ENCODE measurements around the gene ESYT3.
"Not testable (repeated sequence)": the region's sequence is repeated elsewhere in the genome, so short reads cannot be mapped to it uniquely, and the experiment has no call there.

ESYT3 gene

GRCh38 chr3:138496436-138496835, 62.0 kb downstream of the ESYT3 start:
- DNase-seq: no peak

- no peak for DNase-seq
Observed at GRCh38 chr3:138497021-138497420, 62.6 kb downstream of the ESYT3 start.

GRCh38 chr3:138497851-138498250, 63.4 kb downstream of the ESYT3 start:
- no peak for DNase-seq

- DNase-seq: no peak
Observed at GRCh38 chr3:138498991-138499390, 64.6 kb downstream of the ESYT3 start.

GRCh38 chr3:138507524-138507923, 73.1 kb downstream of the ESYT3 start:
- DNase-seq: no peak

- no peak for DNase-seq
Observed at GRCh38 chr3:138509586-138509985, 75.2 kb downstream of the ESYT3 start.

- DNase-seq: no peak
Observed at GRCh38 chr3:138511945-138512344, 77.5 kb downstream of the ESYT3 start.

- no peak for DNase-seq
Observed at GRCh38 chr3:138513090-138513843, 78.9 kb downstream of the ESYT3 start.

- DNase-seq: not testable (repeated sequence)
Observed at GRCh38 chr3:138521445-138521844, 87.0 kb downstream of the ESYT3 start.
